Measurements from ENCODE around the gene MPND. TPM values are rescaled to one million over a fixed set of nuclear protein-coding genes. Genes with fewer than 3 reads are reported as not detected.

The MPND gene
- total RNA-seq, 2 donors from 2014 or later: 51.5 to 55.9 TPM

GRCh38 chr19:4357921-4358326, 14.6 kb downstream of the MPND start:
- DNase-seq: peak; percentile 47
- no peaks in the 10 kb centered on the region for H3K9me3 ChIP-seq (ENCODE audit: control insufficient read depth, low read length)
- no peak overlapping the region for H3K27ac Mint-ChIP-seq

GRCh38 chr19:4358709-4359626, 15.6 kb downstream of the MPND start:
- H3K27ac Mint-ChIP-seq: peak overlapping the region; percentile 72
- Histone ChIP-seq H3K4me3 (ENCODE audit: low read length) (no peak overlapping the region), H3K27ac (ENCODE audit: low read depth, low read length) (no peak overlapping the region), H3K27me3 (ENCODE audit: control insufficient read depth, insufficient read depth, low read length, poor library complexity, severe bottlenecking) (no peaks in the 10 kb centered on the region), H3K9me3 (ENCODE audit: control insufficient read depth, low read length) (no peaks in the 10 kb centered on the region), H3K4me1 (ENCODE audit: control insufficient read depth, insufficient read depth, low read length) (peaks cover 3% of the 10 kb centered on the region), H3K9ac (ENCODE audit: extremely low read depth, low read length, poor library complexity, severe bottlenecking) (no peak overlapping the region), H3K36me3 (ENCODE audit: control insufficient read depth, insufficient read depth, low read length) (peaks cover 29% of the 10 kb centered on the region)
- no peaks in the 10 kb centered on the region for H3K9me3 Mint-ChIP-seq
- H3K4me3 Mint-ChIP-seq: no peak overlapping the region
- H3K36me3 Mint-ChIP-seq (ENCODE audit: low read depth): peaks cover 23% of the 10 kb centered on the region
- peak; percentile 45 for DNase-seq
- no peaks in the 10 kb centered on the region for H3K27me3 Mint-ChIP-seq (ENCODE audit: insufficient read depth)
- no peak for TF ChIP-seq CTCF (conservative IDR thresholded peaks at IDR 0.05)
- peaks cover 7% of the 10 kb centered on the region for H3K4me1 Mint-ChIP-seq
- WGBS, 2 experiments (ENCODE audit: insufficient coverage in 1 of 2, insufficient read length in 1 of 2): 93 to 98% methylated on average over 14 to 25 of the region's 25 CpGs

More at GRCh38 chr19:4357921-4358326, 14.6 kb downstream of the MPND start:
- 95 to 100% methylated on average over 15 to 16 of the region's 16 CpGs for WGBS, 2 experiments (ENCODE audit: insufficient coverage in 1 of 2, insufficient read length in 1 of 2)
- peaks cover 38% of the 10 kb centered on the region for H3K36me3 ChIP-seq (ENCODE audit: control insufficient read depth, insufficient read depth, low read length)
- no peak overlapping the region for H3K9ac ChIP-seq (ENCODE audit: extremely low read depth, low read length, poor library complexity, severe bottlenecking)
- Mint-ChIP-seq H3K4me1 (peaks cover 7% of the 10 kb centered on the region), H3K4me3 (no peak overlapping the region), H3K27me3 (ENCODE audit: insufficient read depth) (no peaks in the 10 kb centered on the region), H3K9me3 (no peaks in the 10 kb centered on the region), H3K36me3 (ENCODE audit: low read depth) (peaks cover 20% of the 10 kb centered on the region)
- peaks cover 3% of the 10 kb centered on the region for H3K4me1 ChIP-seq (ENCODE audit: control insufficient read depth, insufficient read depth, low read length)
- no peaks in the 10 kb centered on the region for H3K27me3 ChIP-seq (ENCODE audit: control insufficient read depth, insufficient read depth, low read length, poor library complexity, severe bottlenecking)
- no peak overlapping the region for H3K4me3 ChIP-seq (ENCODE audit: low read length)
- TF ChIP-seq CTCF (conservative IDR thresholded peaks at IDR 0.05): no peak
- H3K27ac ChIP-seq (ENCODE audit: low read depth, low read length): no peak overlapping the region

GRCh38 chr19:4359627-4360000, 16.3 kb downstream of the MPND start:
- Mint-ChIP-seq H3K36me3 (ENCODE audit: low read depth) (peaks cover 23% of the 10 kb centered on the region), H3K9me3 (no peaks in the 10 kb centered on the region), H3K27me3 (ENCODE audit: insufficient read depth) (no peaks in the 10 kb centered on the region), H3K27ac (no peak overlapping the region), H3K4me1 (peaks cover 7% of the 10 kb centered on the region), H3K4me3 (no peak overlapping the region)
- WGBS, 2 experiments (ENCODE audit: insufficient coverage in 1 of 2, insufficient read length in 1 of 2): 92 to 96% methylated on average over 10 to 13 of the region's 13 CpGs
- DNase-seq: peak; percentile 42
- Histone ChIP-seq H3K36me3 (ENCODE audit: control insufficient read depth, insufficient read depth, low read length) (peaks cover 22% of the 10 kb centered on the region), H3K9ac (ENCODE audit: extremely low read depth, low read length, poor library complexity, severe bottlenecking) (no peak overlapping the region), H3K4me1 (ENCODE audit: control insufficient read depth, insufficient read depth, low read length) (peaks cover 3% of the 10 kb centered on the region), H3K9me3 (ENCODE audit: control insufficient read depth, low read length) (no peaks in the 10 kb centered on the region), H3K27ac (ENCODE audit: low read depth, low read length) (no peak overlapping the region), H3K4me3 (ENCODE audit: low read length) (no peak overlapping the region), H3K27me3 (ENCODE audit: control insufficient read depth, insufficient read depth, low read length, poor library complexity, severe bottlenecking) (no peaks in the 10 kb centered on the region)
- TF ChIP-seq CTCF (conservative IDR thresholded peaks at IDR 0.05): no peak
